DMS 273 (cell line): ENCODE data around the gene TBCD.

Experiments
- DNase-seq: peaks from one replicate; lab custom pipeline; 2025; ENCODE audit not compliant: unreplicated experiment; lab: John Stamatoyannopoulos, UW

Gene TBCD

DNA sequence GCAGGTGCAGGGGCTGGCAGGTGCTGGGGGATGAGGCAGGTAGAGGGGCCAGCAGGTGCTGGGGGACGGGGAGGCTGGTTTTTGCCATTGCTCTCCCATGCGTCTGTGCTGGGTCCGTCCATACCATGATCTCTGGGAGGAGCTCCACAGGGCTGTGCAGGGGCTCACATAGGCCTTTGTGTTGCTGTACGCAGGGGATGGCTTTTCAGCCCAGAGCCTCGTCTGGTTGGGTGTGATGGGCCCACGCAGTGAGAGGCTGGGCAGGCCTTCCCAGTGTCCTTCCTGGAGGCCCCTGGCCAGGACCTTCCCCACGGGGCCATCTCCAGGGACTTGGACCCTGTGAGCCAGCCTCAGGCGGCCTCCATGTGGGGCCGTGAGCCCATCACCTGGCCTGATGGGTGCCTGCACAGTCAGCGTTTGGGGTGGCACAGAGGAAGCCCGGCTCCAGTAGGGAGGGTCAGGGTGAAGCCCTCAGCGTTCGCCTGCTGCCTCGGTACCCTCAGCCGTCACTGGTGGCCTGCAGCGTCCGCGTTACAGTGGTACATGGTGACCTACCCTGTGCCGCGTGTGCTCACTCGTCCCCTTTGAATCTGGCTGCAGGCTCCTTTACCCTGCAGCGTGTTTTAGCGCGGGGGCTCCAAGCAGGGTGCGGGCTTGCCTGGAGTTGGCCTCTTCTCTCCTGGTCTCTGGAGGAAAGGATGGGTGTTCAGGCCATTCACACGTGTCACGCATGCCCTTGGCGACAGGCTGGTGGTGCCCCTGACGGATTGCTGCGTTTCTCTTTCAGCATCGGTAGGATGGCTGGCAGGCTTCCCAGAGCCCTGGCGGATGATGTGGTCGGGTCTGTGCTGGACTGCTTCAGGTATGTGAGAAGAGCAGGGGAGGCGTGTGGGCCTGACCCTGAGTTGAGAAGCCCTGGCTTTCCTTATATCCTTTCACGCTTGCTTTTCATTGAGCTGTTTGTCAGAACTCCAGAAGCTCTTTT is 57.3 kb downstream of the TBCD start:
- DNase-seq, result no peak

DNA sequence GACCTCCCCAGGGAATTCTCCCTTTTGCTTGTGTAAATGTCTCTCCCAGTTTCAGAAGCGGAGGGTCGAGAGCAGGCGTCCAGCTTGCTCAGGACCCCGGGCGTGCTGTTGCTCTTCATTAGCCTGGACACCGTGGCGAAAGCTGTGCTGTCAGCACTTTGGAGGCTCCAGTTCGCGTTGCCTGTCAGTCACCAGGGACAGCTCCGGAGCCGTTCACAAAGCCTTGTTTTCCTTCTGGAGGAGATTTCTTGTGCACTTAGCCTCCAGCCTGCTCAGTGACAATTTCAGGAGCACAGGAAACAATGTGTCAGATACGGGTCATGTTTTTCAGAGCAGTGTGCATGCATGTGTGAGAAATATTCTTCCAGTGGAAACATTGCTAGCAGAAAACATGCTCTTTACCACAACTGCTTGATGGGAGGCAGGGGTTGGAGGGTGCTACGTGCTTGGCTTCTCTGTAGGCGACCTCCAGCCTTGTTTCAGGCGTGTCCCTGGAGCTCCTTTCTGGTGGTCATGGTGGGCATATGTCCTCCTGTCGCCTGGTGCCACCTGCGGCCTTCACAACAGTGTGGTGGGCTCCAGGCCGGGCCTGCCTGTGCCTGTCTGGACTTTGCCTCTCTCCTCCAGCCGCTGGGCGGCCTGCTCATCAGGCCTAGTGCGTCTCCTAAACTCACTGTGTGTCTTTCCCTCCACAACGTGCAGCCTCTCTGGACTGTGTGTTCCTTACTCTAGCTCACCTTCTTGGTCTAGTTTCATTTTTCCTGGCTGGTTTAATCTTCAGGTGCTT is 59.0 kb downstream of the TBCD start:
- no peak for DNase-seq

DNA sequence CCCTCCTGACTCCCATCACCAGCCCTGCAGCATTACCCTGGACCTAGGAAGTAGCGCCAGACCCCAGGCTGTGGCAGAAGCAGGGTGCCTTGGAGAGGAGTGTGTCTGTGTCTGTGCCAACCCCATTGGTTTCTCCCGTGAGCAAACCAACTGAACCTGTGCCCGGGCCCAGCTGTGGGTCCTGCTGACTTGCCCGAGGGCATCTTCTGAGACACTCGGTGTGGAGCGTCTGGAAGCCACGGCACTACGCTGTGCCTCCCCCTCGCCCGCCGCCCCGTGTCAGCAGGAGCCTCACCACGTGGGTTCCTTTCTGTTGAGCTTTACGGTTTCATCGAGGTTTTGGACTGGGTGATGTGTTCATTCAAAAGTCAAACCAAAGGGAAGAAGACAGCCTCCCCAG is 60.2 kb downstream of the TBCD start:
- no peak for DNase-seq

DNA sequence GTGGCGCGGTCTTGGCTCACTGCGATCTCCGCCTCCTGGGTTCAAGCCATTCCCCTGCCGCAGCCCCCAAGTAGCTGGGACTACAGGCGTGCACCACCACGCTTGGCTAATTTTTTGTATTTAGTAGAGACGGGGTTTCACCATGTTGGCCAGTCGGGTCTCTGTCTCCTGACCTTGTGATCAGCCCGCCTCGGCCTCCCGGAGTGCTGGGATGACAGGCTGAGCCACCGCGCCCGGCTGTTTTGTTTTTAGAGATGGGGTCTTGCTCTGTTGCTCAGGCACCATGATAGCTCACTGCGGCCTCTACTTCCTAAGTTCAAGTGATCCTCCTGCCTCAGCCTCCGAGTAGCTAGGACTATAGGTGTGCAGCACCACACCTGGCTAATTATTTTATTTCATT is 60.7 kb downstream of the TBCD start:
- DNase-seq, result no peak

DNA sequence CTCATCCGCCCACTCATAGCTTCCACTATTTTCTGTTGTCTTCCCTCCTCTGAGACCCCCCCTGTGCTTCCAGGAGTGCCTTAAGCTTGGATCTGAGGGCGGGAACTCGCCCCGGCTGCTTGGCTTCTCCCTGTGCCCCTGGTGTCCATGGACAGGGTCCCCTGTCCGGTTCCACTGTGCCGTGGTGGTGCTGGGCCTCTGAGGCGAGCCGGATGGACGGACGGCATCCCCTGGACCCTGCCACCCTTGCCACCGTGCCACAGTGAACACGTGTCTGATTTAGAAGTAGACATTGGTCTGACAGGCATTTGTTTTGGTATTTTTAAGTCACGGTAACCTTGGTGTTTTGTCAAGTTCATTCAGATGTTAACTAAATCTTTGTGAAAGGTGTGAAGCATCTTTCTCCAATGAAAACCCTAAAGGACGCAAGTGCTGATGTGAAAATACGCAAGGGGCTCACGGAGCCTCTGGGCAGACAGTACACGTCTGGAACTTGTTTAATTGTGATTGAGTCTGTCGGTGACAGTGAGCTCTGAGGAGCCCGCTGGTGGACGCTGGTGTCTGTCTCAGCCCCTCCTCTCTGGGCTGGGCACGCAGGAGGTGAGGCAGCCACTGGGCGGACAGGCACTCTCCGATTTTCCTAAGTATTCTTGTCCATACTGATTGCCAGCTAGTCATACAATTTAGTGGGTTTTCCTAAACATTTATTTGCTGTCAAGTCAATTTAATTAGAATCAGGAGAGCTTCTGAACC is 61.6 kb downstream of the TBCD start:
- no peak for DNase-seq

DNA sequence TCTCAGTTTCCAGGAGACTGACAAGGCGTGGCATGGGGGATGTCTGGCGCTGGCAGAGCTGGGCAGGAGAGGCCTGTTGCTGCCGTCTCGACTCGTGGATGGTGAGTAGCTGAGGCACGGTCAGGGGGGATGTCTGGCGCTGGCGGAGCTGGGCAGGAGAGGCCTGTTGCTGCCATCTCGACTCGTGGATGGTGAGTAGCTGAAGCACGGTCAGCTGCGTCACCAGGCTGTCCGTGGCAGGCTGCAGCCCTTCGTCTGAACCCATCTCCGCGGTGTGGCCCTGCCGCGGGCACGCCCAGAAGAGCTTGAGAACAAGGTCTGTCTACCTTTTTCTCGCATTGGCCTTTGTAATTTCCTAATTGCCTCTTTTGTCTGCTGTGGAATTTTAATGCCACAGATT is 63.0 kb downstream of the TBCD start:
- DNase-seq, result no peak

DNA sequence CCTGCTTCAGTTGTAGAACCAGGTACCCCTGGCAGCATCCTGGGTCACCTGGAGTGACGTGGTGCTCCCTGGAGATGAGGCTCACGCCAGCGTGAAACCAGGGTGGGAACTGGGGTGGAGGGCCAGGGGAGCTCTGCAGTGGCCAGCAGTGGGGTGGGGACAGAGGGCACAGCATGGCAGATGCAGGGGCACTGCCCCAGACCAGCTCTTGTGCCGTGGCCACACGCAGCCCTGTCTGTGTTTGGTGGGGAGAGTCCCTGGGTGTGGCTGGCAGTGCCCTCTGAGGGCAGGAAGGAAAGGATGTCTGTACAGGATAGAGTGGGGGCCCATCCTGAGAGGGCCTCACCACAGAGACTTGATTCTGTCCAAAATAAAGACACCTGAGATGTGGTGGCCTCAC is 63.5 kb downstream of the TBCD start:
- no peak for DNase-seq

DNA sequence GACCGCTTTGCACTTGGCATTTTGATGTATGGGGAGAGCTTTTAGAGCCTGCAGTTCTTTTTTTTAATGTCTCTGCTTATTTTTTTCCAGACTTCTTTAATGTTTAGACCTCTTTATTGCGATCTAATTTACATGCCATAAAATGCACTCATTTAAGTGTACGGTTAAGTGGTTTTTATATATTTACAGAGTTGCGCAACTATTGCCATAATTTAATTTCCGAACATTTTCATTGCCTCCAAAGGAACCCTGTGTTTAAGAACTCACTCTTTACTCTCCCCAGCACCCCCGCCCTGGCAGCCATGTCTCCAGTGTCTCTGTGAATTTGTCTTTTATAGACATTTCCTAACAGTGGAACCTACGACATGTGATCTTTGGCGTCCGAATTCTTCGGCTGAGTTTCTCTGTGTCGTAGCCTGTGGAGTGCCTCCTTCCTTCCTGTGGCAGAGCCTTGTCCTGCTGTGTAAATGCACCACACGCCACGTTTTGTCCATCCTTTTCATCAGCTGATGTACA is 64.0 kb downstream of the TBCD start:
- no peak for DNase-seq

DNA sequence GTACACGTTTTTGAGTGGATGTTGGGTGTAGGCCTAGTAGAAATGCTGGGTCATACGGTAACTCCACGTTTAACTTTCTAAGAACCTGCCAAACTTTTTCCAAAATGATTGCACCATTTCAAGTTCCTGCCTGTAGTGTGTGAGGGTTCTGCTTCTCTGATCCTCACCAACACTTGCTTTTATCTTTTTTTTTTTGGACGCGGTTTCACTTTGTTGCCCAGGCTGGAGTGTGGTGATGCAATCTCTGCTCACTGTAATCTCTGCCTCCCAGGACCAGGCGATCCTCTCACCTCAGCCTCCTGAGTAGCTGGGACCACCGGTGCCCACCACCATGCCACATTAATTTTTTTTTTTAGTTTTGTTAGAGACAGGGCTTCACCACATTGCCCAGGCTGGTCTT is 64.5 kb downstream of the TBCD start:
- no peak for DNase-seq

DNA sequence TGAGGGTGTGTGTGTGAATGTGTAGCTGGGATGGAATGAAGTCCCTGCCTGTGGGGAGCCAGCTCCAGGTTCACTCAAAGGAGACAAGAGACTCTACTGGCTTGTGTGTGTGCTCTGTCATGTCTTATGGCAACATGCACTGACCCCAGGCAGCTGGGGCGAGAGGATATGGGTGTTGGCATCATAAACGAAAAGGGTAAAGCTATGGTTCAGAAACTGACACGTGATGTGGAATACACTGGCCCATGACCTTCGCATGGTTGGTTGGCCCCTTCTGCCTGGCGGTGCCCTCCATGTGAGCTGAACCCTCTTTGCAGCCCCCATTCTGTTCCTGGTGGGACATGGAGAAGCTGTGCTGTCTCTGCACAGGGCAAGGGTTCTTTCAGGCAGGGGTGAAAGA is 66.1 kb downstream of the TBCD start:
- DNase-seq, result no peak

DNA sequence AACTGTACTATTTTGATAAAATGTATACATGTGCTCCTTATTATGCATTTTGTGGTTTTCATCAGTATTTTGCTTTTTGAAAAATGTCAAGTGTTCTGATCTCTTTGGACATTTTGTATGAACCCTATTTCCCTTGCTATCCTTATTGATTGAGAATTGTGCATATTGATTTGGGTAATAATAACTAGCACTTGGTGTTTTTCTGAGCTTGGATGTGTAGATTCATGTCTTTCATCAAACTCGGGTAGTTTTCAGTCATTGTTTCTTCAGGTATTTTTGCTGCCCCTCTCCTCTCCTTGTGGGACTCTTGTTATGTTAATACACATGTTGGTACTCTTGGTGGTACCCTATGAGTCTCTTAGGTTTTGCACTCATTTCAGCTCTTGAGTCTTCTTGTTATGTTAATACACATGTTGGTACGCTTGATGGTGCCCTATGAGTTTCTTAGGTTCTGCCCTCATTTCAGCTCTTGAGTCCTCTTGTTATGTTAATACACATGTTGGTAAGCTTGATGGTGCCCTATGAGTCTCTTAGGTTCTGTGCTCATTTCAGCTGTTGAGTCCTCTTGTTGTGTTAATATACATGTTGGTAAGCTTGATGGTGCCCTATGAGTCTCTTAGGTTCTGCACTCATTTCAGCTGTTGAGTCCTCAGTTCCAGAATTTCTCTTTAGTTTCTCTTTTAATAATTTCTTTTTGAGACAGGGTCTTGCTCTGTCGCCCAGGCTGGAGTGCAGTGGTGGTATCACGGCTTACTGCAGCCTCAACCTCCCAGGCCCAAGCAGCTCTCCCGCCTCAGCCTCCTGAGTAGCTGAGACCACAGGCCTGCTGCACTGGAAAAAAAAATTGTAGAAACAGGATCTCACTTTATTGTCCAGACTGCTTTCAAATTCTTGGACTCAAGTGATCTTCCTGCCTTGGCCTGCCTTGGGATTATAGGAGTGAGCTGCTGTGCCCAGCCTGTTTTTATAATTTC is 68.7 kb downstream of the TBCD start:
- DNase-seq, result no peak

DNA sequence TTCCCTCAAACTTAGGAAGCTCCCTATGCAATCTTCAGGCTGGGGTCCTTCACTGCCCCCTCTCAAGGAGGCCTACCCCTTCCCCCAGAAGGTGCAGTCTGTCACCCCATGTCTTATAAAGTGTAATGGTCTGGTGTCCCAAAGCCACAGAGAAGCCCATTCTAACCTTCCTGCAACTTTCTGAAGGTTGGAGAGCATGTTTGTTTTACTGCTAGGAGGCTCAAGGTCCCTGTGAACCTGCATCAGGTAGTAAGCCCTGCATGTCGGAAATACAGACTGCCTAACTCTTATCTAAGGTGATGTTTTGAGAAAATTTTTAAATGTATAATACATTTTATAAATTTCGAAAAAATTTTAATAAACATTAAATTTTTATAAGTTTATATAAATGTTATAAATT is 69.7 kb downstream of the TBCD start:
- no peak for DNase-seq

DNA sequence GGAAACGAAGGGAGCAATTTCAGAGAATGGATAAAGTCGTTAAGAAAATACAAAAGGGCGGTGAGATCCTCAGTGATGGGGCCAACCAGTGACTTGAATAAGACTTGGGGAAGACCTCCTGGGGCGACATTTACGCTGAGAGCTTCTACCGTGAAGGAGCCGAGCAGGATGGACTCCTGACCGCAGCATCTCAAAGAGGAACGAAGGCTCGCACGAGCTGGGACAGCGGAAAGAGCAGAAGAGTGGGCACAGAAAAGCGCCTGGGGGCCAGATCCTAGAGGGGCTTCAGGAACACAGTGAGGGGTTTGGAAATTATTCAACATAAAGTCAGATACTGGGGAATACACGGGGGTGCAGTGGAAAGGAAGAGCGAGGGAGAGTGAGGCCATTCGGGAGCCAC is 70.4 kb downstream of the TBCD start:
- DNase-seq, result no peak

DNA sequence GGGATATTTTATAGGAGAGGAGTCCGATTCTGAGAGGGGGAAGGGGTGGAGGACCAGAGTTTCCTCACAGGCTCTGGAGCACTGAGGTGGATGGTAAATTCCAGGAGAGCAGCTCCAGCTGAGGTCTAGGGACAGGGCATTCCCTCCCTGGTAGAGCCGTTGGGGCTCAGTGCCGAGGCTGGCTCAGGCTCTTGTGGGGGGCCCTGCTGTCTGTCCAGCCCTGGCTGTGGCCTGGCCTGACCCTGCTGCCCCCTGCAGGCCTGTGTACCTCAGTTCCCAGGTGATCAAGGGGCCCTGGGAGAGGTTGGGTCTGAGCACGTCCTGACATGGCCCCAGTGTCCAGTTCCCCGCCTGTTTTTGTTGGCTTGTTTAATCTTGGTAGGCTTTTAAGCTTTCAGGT is 71.1 kb downstream of the TBCD start:
- DNase-seq, result no peak

DNA sequence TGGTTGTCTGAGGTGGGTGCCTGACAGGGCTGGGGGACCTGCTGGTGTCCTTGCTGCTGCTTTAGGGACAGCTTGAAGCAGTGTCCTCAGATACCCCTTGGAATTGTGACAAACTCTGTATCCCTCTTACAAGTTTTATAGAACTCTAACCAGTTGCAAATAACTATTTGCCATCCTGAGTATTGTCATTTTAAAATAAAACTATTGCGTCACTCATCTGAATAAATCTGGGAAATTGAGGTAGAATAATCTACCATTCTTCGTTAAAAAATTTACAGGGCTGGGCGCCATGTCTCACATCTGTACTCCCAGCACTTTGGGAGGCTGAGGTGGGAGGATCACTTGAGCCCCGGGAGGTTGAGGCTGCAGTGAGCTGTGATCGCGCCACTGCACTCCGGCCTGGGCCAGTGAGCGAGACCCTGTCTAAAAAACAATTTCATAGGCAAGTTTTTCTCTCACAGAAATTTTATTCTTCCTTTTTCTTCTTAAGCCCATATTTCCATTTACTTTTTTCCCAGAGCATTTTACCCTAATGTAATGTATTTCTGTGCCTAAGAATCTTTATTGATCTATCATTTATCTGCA is 73.8 kb downstream of the TBCD start:
- DNase-seq, result no peak

DNA sequence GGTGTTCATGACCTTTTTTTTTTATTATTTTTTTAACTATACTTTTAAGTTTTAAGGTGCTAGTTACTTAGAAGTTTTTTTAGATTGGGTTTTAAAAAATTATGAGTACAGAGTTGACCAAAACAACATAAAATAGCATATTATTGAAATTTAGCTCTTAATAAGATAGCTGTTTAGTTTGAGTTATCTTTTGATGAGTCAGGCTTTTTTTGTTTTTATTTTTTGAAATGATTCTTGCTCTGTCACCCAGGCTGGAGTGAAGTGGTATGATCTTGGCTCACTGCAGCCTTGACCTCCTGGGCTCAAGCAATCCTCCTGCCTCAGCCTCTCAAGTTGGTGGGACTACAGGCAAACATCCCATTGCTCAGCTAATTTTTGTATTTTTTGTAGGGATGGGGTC is 74.3 kb downstream of the TBCD start:
- DNase-seq, result no peak

DNA sequence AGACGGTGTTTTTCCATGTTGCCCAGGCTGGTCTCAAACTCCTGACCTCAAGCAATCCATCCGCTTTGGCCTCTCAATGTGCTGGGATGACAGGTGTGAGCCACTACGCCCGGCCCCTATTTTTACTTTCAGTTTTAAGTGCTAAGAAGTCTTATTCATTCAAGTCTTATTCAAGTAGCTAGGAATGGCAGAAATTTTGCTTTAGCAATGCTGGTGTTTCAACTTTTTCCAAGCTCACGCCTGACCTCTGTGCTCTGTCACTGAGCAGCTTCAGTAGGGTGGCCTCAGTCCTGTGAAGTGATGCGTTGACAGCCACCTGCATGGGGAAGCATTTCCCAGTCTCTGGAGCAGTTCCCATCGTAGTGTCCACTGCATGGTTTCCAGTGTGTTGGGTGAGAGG is 75.1 kb downstream of the TBCD start:
- no peak for DNase-seq

DNA sequence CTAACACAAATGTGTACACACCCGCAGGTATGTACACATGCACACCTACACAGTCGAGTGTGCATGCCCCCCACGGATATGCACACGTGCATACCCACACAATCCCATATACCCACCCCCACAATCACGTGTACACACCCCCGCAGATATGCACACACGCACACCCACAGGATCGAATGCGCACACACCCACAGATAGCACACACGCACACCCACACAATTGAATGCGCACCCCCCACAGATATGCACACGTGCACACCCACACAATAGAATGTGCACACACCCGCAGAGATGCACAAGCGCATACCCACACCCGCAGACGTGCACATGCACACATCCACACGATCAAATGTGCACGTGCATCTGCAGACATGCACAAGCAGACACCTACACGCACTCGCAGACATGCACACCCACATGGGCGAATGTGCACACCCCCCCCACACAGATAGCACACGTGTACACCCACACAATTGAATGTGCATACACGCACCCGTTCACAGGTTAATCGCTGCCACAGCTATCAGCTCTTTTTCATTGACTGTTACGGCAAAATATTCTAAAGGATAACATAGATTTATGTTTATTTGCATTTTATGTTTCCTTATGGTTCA is 77.1 kb downstream of the TBCD start:
- DNase-seq, result no peak

DNA sequence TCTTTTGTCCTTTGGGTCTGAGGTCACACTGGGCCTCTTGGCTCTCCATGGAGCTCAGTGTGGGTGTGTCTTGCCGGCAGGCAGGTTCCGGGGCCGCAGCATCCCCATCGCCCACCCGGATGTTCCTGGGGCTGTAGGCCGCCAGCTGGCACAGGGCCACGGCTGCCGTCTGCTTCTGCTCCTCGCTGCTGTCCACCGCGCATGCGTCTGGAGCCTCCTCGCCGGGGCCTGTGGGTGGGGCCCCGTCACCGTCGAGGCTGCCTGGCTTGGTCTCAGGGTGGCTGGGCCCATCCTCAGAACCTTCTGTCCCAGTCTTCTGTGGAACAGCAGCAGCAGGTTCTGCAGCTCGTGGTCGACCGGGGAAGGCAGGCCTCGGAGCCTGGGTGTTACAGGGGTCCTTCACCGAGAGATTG is 78.4 kb downstream of the TBCD start:
- DNase-seq, result peak; percentile 91
